ENCODE results near the gene PPBP. TPM values are rescaled to one million over a fixed set of nuclear protein-coding genes. Genes with fewer than 3 reads are reported as not detected.

PPBP gene
- total and polyA plus RNA-seq, 9 donors, result 1.5 to 8.2 (median 4.2) TPM

- H3K9me3 ChIP-seq (replicated peaks; ENCODE audit: control insufficient read depth, low read depth, low read length), result no peaks in the 10 kb centered on the region
- no peak overlapping the region for H3K4me3 ChIP-seq (ENCODE audit: low read length)
- H3K27ac ChIP-seq (ENCODE audit: low read length), result no peak overlapping the region
- no peaks in the 10 kb centered on the region for H3K36me3 ChIP-seq (ENCODE audit: control insufficient read depth, insufficient read depth, low read length)
- no peaks in the 10 kb centered on the region for H3K27me3 ChIP-seq (ENCODE audit: control insufficient read depth, insufficient read depth, low read length)
- H3K4me1 ChIP-seq (ENCODE audit: control insufficient read depth, insufficient read depth, low read length), result no peaks in the 10 kb centered on the region
- DNase-seq, result no peak
These were observed 30.1 kb upstream of the PPBP start for GRCh38 chr4:74018116-74018515.

- Histone ChIP-seq H3K4me3 (ENCODE audit: low read length) (no peak overlapping the region), H3K27me3 (ENCODE audit: control insufficient read depth, insufficient read depth, low read length) (no peaks in the 10 kb centered on the region), H3K36me3 (ENCODE audit: control insufficient read depth, insufficient read depth, low read length) (no peaks in the 10 kb centered on the region), H3K27ac (ENCODE audit: low read length) (no peak overlapping the region), H3K9me3 (replicated peaks; ENCODE audit: control insufficient read depth, low read depth, low read length) (no peaks in the 10 kb centered on the region), H3K4me1 (ENCODE audit: control insufficient read depth, insufficient read depth, low read length) (no peaks in the 10 kb centered on the region)
- DNase-seq, result no peak
- no CpG with 5 or more reads among the region's 1 CpG for WGBS (ENCODE audit: insufficient coverage)
These were observed 28.1 kb upstream of the PPBP start for GRCh38 chr4:74016068-74016467.

- no CpG with 5 or more reads among the region's 3 CpGs for WGBS (ENCODE audit: insufficient coverage)
- Histone ChIP-seq H3K27ac (ENCODE audit: low read length) (no peak overlapping the region), H3K4me3 (ENCODE audit: low read length) (no peak overlapping the region), H3K27me3 (ENCODE audit: control insufficient read depth, insufficient read depth, low read length) (no peaks in the 10 kb centered on the region), H3K4me1 (ENCODE audit: control insufficient read depth, insufficient read depth, low read length) (no peaks in the 10 kb centered on the region), H3K36me3 (ENCODE audit: control insufficient read depth, insufficient read depth, low read length) (no peaks in the 10 kb centered on the region), H3K9me3 (replicated peaks; ENCODE audit: control insufficient read depth, low read depth, low read length) (no peaks in the 10 kb centered on the region)
- DNase-seq, result no peak
These were observed 27.3 kb upstream of the PPBP start for GRCh38 chr4:74015126-74015780.

DNA sequence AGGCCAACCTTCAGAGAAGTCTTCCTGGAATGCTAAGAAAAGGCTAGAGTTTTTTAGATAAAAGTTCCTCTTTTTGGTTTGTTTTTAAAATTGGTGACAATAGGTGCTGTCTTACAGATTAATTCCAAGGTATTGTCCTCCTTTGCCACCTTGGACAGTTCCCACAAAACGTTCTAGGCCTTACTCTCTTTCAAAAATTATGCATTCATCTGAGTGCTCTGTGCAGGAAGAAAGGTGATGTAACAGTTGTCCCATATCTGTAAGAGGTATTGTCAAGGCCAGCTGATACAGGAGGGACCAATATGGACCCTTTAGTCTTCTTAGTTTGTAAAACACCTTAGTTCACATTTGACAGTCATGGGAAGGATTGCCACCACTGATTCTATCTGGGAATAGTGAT is 26.3 kb upstream of the PPBP start:
- no peaks in the 10 kb centered on the region for H3K9me3 ChIP-seq (replicated peaks; ENCODE audit: control insufficient read depth, low read depth, low read length)
- no peak for DNase-seq
- no CpG with 5 or more reads among the region's 1 CpG for WGBS (ENCODE audit: insufficient coverage)
- no peaks in the 10 kb centered on the region for H3K4me1 ChIP-seq (ENCODE audit: control insufficient read depth, insufficient read depth, low read length)
- no peak overlapping the region for H3K4me3 ChIP-seq (ENCODE audit: low read length)
- no peaks in the 10 kb centered on the region for H3K27me3 ChIP-seq (ENCODE audit: control insufficient read depth, insufficient read depth, low read length)
- no peaks in the 10 kb centered on the region for H3K36me3 ChIP-seq (ENCODE audit: control insufficient read depth, insufficient read depth, low read length)
- H3K27ac ChIP-seq (ENCODE audit: low read length), result no peak overlapping the region

DNA sequence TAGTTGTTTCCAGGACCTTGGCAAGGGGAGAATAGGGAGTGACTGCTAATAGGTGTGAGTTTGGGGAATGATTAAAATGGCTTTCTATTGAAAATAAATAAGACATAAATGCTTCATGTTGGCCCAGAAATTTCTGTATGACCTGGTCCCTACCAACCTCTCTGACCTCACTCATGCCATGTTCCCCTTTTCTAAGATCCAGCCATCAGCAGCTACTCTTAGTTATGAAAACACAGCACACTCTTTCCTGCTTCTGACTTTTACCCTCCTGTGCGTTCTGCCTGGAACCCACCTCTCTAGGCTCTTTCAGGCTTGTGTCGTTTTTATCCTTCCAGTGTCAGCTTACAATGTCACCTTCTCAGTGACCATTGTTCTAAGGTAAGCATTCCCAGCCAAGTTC is 25.3 kb upstream of the PPBP start:
- no peaks in the 10 kb centered on the region for H3K9me3 ChIP-seq (replicated peaks; ENCODE audit: control insufficient read depth, low read depth, low read length)
- DNase-seq, result no peak
- H3K36me3 ChIP-seq (ENCODE audit: control insufficient read depth, insufficient read depth, low read length), result no peaks in the 10 kb centered on the region
- H3K4me3 ChIP-seq (ENCODE audit: low read length), result no peak overlapping the region
- WGBS (ENCODE audit: insufficient coverage), result 80% methylated on average over 2 of the region's 2 CpGs
- no peak overlapping the region for H3K27ac ChIP-seq (ENCODE audit: low read length)
- no peaks in the 10 kb centered on the region for H3K4me1 ChIP-seq (ENCODE audit: control insufficient read depth, insufficient read depth, low read length)
- H3K27me3 ChIP-seq (ENCODE audit: control insufficient read depth, insufficient read depth, low read length), result no peaks in the 10 kb centered on the region

GRCh38 chr4:74012130-74012529 is 24.1 kb upstream of the PPBP start:
- no peak for DNase-seq
- H3K36me3 ChIP-seq (ENCODE audit: control insufficient read depth, insufficient read depth, low read length), result no peaks in the 10 kb centered on the region
- H3K9me3 ChIP-seq (replicated peaks; ENCODE audit: control insufficient read depth, low read depth, low read length), result no peaks in the 10 kb centered on the region
- no peaks in the 10 kb centered on the region for H3K27me3 ChIP-seq (ENCODE audit: control insufficient read depth, insufficient read depth, low read length)
- no peaks in the 10 kb centered on the region for H3K4me1 ChIP-seq (ENCODE audit: control insufficient read depth, insufficient read depth, low read length)
- H3K27ac ChIP-seq (ENCODE audit: low read length), result no peak overlapping the region
- H3K4me3 ChIP-seq (ENCODE audit: low read length), result no peak overlapping the region
- WGBS (ENCODE audit: insufficient coverage), result no CpG with 5 or more reads among the region's 4 CpGs

DNA sequence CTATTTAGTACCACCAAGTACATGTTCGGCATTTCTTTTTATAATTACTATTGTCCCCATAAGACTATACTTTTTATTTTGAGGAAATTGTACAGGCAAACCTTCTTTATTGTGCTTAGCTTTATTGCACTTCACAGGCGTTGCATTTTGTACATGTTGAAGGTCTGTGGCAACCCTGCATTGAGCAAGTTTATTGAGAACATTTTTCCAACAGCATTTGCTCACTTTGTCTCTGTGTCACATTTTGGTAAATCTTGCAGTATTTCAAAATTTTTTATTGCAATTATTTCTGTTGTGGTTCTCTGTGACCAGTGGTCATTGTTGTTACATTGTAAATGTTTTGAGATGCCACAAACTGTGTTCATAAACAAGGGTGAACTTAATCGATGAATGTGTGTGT is 21.3 kb upstream of the PPBP start:
- no peaks in the 10 kb centered on the region for H3K36me3 ChIP-seq (ENCODE audit: control insufficient read depth, insufficient read depth, low read length)
- no CpG with 5 or more reads among the region's 3 CpGs for WGBS (ENCODE audit: insufficient coverage)
- H3K4me3 ChIP-seq (ENCODE audit: low read length), result no peak overlapping the region
- no peak for DNase-seq
- H3K9me3 ChIP-seq (replicated peaks; ENCODE audit: control insufficient read depth, low read depth, low read length), result no peaks in the 10 kb centered on the region
- H3K27ac ChIP-seq (ENCODE audit: low read length), result no peak overlapping the region
- H3K27me3 ChIP-seq (ENCODE audit: control insufficient read depth, insufficient read depth, low read length), result no peaks in the 10 kb centered on the region
- H3K4me1 ChIP-seq (ENCODE audit: control insufficient read depth, insufficient read depth, low read length), result no peaks in the 10 kb centered on the region

DNA sequence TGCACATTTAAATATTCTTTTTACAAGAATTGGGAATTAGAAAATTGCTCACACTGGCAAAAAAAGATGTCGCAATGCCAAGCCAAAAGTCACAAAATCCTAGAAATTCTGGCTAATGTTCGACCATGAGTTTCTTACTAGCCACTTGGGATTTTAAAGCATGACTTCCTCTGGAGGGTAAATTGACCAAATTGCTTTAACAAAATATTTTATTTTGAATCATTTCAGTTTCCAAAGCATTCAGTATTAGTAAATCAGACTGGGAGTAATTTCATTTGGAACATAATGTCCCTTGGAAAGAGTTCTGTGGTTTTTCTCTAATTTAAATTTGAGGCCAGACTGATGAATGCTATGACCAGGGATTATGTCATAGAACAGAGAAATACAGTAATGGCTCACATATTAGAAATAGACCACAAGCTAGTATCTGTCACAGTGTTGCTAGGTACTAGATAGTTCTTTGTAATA is 18.1 kb upstream of the PPBP start:
- Histone ChIP-seq H3K36me3 (ENCODE audit: control insufficient read depth, insufficient read depth, low read length) (no peaks in the 10 kb centered on the region), H3K27me3 (ENCODE audit: control insufficient read depth, insufficient read depth, low read length) (no peaks in the 10 kb centered on the region), H3K9me3 (replicated peaks; ENCODE audit: control insufficient read depth, low read depth, low read length) (no peaks in the 10 kb centered on the region), H3K4me3 (ENCODE audit: low read length) (no peak overlapping the region), H3K27ac (ENCODE audit: low read length) (no peak overlapping the region), H3K4me1 (ENCODE audit: control insufficient read depth, insufficient read depth, low read length) (no peaks in the 10 kb centered on the region)
- 100% methylated on average over 1 of the region's 2 CpGs for WGBS (ENCODE audit: insufficient coverage)
- DNase-seq, result no peak

DNA sequence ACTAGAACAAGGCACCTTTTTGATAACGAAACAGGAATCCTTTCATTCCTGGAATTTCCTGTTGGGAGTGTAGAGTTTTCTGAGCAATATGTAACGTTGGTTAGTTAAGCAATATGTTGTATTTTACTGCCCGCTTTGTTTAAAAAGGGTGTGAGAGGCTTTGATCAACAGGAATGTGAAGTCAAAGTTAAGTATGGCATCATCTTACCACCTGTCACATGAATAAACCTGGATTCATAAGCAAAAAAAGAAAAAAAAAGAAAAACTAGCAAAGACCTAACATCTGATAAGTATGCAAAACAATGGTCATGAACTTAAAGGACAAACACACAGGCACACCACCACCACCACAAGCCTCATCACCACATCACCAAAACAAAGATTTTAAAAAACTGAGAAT is 17.5 kb upstream of the PPBP start:
- H3K36me3 ChIP-seq (ENCODE audit: control insufficient read depth, insufficient read depth, low read length), result no peaks in the 10 kb centered on the region
- no peak for DNase-seq
- 60% methylated on average over 1 of the region's 3 CpGs for WGBS (ENCODE audit: insufficient coverage)
- H3K4me3 ChIP-seq (ENCODE audit: low read length), result no peak overlapping the region
- no peaks in the 10 kb centered on the region for H3K4me1 ChIP-seq (ENCODE audit: control insufficient read depth, insufficient read depth, low read length)
- H3K27ac ChIP-seq (ENCODE audit: low read length), result no peak overlapping the region
- no peaks in the 10 kb centered on the region for H3K9me3 ChIP-seq (replicated peaks; ENCODE audit: control insufficient read depth, low read depth, low read length)
- no peaks in the 10 kb centered on the region for H3K27me3 ChIP-seq (ENCODE audit: control insufficient read depth, insufficient read depth, low read length)

DNA sequence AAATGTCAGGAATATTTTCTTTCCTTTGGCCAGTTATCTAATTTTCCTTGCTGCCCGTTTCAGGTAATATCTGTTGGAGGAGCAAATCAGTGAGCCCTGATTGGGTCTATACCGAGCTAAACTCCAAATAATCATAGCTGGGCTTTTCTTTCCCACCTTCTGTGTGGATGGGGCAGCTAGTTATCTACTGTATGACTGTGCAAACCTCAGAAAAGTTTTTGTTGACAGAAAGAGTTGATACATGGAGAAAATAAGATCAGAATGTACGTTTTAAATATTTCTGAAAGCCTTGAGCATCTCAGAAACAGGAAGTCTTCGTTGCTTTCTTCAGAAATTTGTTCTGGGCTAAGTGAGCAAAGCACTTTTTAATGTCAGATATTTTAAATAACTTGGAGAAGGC is 16.7 kb upstream of the PPBP start:
- 86% methylated on average over 1 of the region's 4 CpGs for WGBS (ENCODE audit: insufficient coverage)

DNA sequence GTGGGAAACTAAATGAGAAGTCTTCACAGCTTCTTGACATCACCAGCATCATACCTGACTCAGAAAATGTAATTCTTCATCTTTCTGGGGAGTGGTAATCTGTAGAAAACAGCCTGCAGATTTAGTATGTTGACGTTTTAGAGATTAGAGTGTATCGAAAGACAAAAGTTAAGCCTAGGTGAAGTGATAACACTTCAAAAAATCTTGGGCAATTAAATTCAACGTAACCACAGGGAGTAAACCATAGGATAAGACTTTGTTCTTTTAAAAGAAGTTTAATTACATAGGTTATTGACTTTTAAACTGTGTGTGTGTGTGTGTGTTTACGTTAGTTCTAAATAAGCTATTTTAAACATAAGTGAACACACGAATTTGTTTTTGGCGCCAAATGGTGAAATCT is 12.3 kb upstream of the PPBP start:
- Histone ChIP-seq H3K36me3 (ENCODE audit: control insufficient read depth, insufficient read depth, low read length) (no peaks in the 10 kb centered on the region), H3K9me3 (replicated peaks; ENCODE audit: control insufficient read depth, low read depth, low read length) (no peaks in the 10 kb centered on the region), H3K27ac (ENCODE audit: low read length) (no peak overlapping the region), H3K4me3 (ENCODE audit: low read length) (no peak overlapping the region), H3K4me1 (ENCODE audit: control insufficient read depth, insufficient read depth, low read length) (peaks cover 6% of the 10 kb centered on the region), H3K27me3 (ENCODE audit: control insufficient read depth, insufficient read depth, low read length) (peaks cover 10% of the 10 kb centered on the region)
- 80% methylated on average over 1 of the region's 6 CpGs for WGBS (ENCODE audit: insufficient coverage)
- no peak for DNase-seq

More for the DNA sequence above, 16.7 kb upstream of the PPBP start:
- Histone ChIP-seq H3K9me3 (replicated peaks; ENCODE audit: control insufficient read depth, low read depth, low read length) (no peaks in the 10 kb centered on the region), H3K27me3 (ENCODE audit: control insufficient read depth, insufficient read depth, low read length) (no peaks in the 10 kb centered on the region), H3K4me3 (ENCODE audit: low read length) (no peak overlapping the region), H3K27ac (ENCODE audit: low read length) (no peak overlapping the region), H3K4me1 (ENCODE audit: control insufficient read depth, insufficient read depth, low read length) (no peaks in the 10 kb centered on the region), H3K36me3 (ENCODE audit: control insufficient read depth, insufficient read depth, low read length) (no peaks in the 10 kb centered on the region)
- no peak for DNase-seq

All from muscle of leg (tissue), 11 donors.